AG08395 (cell line): Measurements from ENCODE around the gene SNAI3.
A peak's percentile ranks its signal among the peaks of the same experiment; 100 is the strongest.

Source experiments
- DNase-seq: peaks from one replicate; pipeline ENCODE4 v3.0.0; 2012; ENCODE audit warnings: mixed read lengths, low spot score

The SNAI3 gene

GRCh38 chr16:88721815-88722755, 35.8 kb upstream of the SNAI3 start:
- no peak for DNase-seq

GRCh38 chr16:88721236-88721635, 34.9 kb upstream of the SNAI3 start:
- DNase-seq: no peak

- no peak for DNase-seq
Observed at GRCh38 chr16:88720396-88720970, 34.2 kb upstream of the SNAI3 start.

- no peak for DNase-seq
Observed at GRCh38 chr16:88719933-88720296, 33.6 kb upstream of the SNAI3 start.

GRCh38 chr16:88719267-88719932, 33.1 kb upstream of the SNAI3 start:
- no peak for DNase-seq

GRCh38 chr16:88718178-88718577, 31.9 kb upstream of the SNAI3 start:
- no peak for DNase-seq

- DNase-seq: no peak
Observed at GRCh38 chr16:88716601-88717001, 30.3 kb upstream of the SNAI3 start.

- DNase-seq: no peak
Observed at GRCh38 chr16:88716201-88716600, 29.9 kb upstream of the SNAI3 start.

- no peak for DNase-seq
Observed at GRCh38 chr16:88715312-88716190, 29.2 kb upstream of the SNAI3 start.

- DNase-seq: no peak
Observed at GRCh38 chr16:88714420-88715302, 28.4 kb upstream of the SNAI3 start.

- DNase-seq: peak; percentile 33
Observed at GRCh38 chr16:88713568-88714419, 27.5 kb upstream of the SNAI3 start.

- no peak for DNase-seq
Observed at GRCh38 chr16:88713054-88713453, 26.7 kb upstream of the SNAI3 start.

GRCh38 chr16:88712362-88712979, 26.2 kb upstream of the SNAI3 start:
- DNase-seq: no peak

- no peak for DNase-seq
Observed at GRCh38 chr16:88711750-88712340, 25.5 kb upstream of the SNAI3 start.

GRCh38 chr16:88710556-88710955, 24.2 kb upstream of the SNAI3 start:
- DNase-seq: no peak

GRCh38 chr16:88706965-88707826, 20.9 kb upstream of the SNAI3 start:
- no peak for DNase-seq

- DNase-seq: peak; percentile 97
Observed at GRCh38 chr16:88706229-88706964, 20.1 kb upstream of the SNAI3 start, which contains the start of the genes CTU2 and RNF166. TSS of gene CTU2 (plus strand) at chr16:88706503. CDS start at chr16:88706531, 28 bp downstream. TSS of gene RNF166 (minus strand) at chr16:88706408. CDS start at chr16:88706325, 83 bp downstream.
